CD4-positive, alpha-beta T cell treated with Interleukin-4 for 4 hours (primary cell): ENCODE data around the gene AANAT.

ENCODE experiments used
- DNase-seq: peaks from one replicate; pipeline ENCODE4 v3.0.0-alpha.2; 2020

Gene AANAT

DNA sequence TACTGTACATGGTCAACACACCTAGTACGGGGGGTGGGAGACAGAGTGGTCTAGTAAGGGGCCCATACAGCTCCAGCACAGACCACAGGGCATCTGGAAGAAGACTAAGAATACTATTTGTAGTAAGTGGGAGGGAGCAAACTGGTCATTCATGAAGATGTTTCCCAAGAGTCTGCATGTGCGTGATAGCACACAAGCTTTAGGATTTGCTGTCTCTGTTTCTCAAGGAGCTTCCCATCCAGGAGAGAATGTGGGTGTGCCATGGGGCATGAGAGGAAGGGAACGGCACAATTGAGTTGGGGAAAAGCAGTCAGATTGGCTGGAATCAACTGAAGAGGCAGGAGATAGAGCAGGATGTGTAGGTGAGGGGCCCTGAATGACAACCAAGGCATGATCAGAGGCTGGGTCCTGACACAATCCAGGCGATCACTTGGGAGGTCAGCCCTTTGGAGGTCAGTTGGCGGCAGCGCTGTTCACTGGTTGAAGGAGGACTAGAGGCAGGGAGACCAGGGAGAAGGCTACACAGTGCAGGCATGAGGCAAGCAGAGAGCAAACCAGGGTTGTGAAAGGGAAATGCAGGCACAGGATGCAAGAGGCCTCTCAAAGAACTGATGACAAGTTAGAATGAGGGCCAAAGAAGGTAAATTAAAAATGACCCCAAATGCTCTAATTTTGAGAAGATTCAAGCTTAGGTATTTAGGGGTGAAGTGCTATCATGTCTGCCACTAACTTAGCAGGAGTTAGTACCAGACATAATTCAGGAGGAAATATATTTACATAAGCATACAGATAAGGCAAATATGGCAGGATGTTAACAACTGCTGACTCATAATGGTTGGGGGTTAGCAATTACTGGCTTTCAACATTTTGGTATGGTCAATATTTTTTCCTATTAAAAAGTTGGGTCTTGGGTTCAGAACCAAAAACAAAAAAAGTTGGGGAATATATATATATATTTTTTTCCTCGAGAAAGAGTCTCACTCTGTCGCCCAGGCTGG is 24.8 kb upstream of the AANAT start:
- DNase-seq = no peak

DNA sequence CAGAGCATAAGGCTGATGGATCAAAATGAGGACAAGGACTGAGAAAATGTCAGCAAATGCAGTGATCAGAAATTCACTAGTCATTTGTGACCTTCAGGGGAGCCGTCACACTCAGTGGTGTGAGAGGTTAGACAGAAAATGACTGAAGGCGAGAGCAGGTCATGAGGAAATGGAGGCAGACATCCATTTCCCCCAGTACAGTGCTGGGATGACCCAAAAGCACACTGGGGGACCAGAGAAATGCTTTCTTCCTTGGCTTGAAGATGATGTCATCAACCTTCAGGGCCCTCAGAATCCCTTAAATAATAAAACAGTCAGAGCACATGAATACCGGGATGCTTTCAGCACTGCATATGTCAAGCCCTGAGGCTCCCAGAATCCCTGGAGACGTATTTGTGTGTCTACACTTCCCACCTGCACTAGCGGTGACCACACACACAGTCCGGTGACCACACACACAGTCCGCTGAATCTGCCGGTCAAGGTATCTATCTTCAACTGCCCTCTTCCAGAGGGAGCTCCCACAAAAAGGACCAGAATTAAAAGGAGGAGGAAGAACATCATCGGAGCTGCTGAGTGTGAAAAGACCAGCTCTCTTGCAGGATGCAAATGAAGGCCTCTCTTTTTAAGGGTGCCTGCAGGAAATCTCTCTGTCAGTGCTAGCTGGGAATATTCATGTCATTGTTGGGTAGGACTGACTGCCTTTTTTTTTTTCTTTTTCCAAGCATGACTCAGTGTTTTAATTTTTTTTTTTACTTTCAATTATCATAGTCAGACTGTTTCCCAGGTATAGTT is 22.7 kb upstream of the AANAT start:
- no peak for DNase-seq

DNA sequence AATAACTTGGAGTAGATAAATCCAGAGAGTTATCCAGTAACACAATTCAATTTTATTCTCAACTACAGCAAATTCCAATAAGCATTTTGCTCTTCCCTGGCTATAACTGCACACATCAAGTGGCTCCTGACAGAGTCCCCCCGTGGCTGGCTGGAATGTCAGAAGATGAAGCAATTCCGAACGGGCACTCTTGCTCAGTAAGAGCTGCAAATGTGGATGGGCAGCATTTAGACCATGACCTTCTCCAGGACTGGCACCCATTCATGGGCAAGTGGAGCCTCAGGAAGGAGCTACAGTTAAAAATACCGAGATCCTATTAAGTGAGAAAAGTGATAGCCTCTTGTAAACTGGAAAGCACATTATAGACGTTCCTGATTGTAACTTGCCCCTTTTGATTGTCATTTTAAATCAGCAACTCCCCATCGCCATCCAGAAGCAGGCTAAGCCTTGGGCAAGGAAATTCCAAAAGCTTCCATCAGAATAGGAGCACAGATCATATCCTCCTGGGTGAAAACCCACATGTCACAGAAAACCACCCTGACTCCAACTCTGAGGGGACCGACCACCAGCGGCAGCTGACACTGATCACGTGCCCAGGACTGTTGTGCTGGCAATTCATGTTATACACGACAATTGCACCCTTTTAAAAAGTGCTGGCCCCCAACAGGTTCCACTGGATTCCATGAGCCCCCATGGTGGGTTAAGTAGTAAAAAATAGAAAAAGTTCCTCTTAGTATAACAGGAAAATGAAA is 21.5 kb upstream of the AANAT start:
- DNase-seq = no peak

DNA sequence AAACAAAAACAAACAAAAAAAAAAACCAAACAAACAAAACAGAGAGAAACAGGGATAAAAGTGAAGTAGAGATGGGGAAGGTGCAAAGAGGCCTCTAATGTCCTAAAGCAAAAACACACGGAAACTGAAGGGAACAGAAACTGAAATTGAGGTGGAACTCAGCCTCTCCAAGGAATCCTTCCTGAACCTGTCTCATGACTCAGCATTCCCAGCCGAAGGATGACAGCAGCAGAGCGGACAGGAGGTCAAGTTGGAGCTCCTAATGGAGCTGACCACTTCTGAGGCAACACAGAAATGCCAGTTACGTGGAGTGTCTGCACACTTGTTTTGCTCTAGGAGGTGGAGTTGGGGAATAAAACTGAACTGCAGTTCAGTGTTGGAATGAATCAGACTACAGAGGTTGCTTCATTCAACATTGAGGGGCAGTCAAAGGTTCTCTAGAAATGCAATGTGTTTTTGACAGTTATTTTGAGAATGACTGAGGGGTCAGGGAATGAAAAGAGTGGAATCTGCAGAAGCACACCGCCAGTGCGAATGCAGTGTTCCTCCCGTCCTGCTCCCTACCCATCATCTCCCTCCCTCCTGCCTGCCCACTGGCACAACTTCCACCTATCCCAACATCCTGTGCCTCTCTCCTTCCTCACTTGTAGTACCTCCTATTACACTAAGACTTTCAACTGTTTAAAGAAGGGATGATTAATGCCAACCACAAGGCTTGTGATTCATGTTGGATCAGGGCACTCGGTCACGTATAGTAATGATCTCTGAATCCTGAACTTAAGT is 20.8 kb upstream of the AANAT start:
- DNase-seq = no peak

GRCh38 chr17:76447931-76448652 is 19.3 kb upstream of the AANAT start:
- no peak for DNase-seq

GRCh38 chr17:76449126-76449525 is 18.3 kb upstream of the AANAT start:
- no peak for DNase-seq

- no peak for DNase-seq
These were observed 15.9 kb upstream of the AANAT start for GRCh38 chr17:76451506-76451905.

DNA sequence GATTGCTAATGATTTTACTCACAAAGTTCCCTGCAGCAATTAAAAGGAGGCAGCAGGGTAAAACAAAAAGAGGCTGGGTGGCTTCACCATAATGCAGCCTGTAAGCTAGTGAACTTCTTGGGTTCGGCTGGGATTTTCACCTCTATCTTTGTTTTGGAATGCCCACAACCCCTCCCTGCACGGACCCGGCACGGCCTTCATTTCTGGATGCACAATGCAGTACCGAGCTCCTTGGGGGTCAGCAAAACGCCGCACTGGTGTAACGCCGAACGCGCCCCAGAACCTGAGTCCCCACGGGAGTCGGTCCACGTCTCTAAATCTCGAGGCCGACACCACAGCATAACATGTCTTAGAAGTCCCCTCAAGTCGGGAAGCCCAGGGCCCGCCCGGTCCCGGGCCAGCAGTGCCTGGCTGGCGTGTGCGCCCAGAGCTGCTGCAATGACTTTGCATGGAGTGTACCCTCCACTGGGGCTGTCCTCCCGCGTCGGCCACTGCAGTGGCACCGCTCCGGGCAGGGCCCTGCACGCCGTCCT is 15.2 kb upstream of the AANAT start:
- no peak for DNase-seq

- DNase-seq = peak; percentile 89
These were observed 14.6 kb upstream of the AANAT start, which contains the start of gene UBE2O for GRCh38 chr17:76452660-76453430. Gene UBE2O, minus strand, starts transcription at chr17:76453152. Its CDS starts 11 bp downstream, at chr17:76453141.

DNA sequence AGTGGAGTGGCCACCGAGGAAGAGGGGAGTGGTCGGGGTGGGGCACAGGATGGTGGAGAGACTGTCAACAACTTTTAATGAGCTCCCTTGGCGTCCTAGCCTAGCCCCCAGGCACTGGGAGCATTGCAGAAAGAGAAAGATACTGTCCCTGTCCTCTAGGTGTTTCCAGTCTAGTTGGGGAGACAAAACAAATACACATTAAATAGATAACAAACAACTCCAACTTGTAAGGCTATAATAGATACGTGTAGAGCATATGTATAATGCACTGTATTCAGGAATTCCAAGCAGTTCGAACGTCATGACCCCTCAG is 14.0 kb upstream of the AANAT start:
- no peak for DNase-seq

- no peak for DNase-seq
These were observed 8.6 kb upstream of the AANAT start for GRCh38 chr17:76458580-76459490.

GRCh38 chr17:76459674-76460073 is 7.7 kb upstream of the AANAT start:
- DNase-seq = no peak

DNA sequence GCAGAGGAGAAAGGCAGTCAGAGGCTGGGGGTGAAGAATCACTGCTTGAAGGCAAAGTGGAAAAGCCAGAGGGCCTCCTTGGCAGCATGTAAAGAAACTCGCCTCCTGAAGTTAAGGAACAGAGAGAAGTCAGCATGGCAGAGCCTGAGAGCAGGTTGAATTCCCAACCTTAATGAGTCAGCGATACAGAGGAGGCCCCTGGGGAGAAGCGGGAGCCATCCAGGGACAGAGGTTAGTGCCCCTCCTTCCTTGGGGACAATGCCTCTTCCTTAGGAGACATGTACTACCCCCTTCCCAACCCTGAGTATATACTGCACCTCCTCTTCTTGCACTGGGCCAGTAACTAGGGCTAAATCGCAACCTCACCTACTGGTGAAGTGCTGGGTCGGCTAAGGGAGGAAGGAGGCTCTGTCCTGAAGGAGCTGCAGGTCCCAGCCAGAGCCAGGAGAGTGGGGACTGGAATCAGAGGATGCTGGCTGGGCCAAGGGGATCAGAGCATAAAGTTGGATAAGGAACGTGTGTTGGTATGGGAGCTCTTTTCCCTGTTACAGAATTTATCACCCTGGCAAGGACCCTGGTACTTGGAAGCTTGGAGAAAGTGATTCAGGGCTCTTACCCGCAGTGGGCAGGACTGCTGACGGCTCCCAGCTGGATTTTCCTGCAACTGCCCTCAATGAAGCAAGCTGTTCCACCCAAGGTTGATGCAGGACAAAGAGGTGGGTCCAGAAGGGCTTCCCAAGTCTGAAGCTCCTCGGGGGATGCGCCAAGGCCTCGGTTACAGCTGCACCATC is 5.4 kb upstream of the AANAT start:
- DNase-seq = no peak

- DNase-seq = no peak
These were observed 4.7 kb upstream of the AANAT start for GRCh38 chr17:76462556-76463290.

- no peak for DNase-seq
These were observed 650 bp upstream of the AANAT start for GRCh38 chr17:76466775-76467130.

DNA sequence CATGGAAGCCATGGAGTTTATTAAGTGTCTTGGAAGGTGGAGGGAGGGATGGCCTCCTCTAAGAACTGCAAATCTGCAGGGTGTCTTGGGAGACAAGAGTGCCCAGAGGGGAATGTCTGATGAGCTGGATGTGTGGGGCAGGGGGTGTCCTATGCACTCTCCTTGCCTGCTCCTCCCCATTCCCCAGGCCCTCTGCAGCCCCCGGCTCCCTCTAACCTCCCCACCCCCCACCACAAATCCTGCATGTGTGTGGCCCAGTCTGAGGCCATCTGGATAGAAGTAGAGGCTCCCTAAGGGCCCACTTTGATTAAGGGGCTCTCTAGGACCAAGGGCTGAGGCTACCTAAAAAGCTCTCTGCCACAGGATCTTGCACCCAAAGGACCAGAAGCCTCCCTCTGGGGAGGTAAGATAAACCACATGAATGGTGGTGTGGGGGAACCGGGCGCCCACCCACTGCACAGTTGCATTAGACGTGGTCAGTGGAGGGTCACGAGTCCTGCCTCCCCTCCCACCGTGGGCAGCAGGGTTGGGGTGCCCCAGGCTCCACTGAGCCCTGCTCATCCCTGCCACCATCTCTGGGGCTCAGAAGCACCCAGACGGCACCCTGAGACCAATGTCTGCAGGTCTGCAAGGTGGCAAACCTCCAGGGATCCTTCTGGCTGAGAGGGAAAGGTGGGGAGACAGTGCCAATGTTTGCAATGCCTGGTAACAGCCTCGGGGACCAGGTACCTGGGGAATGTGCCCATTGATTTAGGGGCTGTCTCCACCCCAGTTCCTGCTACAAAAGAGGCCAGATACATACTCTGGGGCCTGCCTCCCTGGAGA is 618 bp downstream of the AANAT start:
- no peak for DNase-seq

DNA sequence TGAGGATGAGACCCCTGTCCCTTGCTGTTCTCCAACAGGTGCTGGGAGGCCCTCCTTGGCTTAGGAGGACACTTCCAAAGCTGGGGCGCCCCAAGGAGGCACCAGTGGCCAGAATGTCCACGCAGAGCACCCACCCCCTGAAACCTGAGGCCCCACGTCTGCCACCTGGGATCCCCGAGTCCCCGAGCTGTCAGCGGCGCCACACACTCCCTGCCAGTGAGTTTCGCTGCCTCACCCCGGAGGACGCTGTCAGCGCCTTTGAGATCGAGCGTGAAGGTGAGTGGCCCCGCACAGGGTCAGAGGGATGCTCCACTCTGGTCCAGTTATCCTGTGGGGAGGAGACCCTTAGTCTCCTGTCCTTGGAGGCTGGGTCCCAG is 1.2 kb downstream of the AANAT start:
- no peak for DNase-seq
